Stimulated activated CD4-positive, alpha-beta T cell treated with anti-CD3 and anti-CD28 coated beads, Interleukin-1b, Interleukin-23, amount 100 ng/mL, for 48 hours (primary cell): ENCODE measurements around the gene BBOF1.
"Not testable (repeated sequence)": the region's sequence is repeated elsewhere in the genome, so short reads cannot be mapped to it uniquely, and the experiment has no call there.

Source experiments
- DNase-seq: peaks from one replicate; pipeline ENCODE4 v3.0.0-alpha.2; 2020

The BBOF1 gene

GRCh38 chr14:74111395-74112216, 92.5 kb downstream of the BBOF1 start:
- DNase-seq = not testable (repeated sequence)
